HG03196 (cell line): ENCODE measurements around the gene SEC24D.
"Not testable (repeated sequence)": the region's sequence is repeated elsewhere in the genome, so short reads cannot be mapped to it uniquely, and the experiment has no call there.

ENCODE experiments used
- ATAC-seq: cut with Tn5 transposase; IDR thresholded peaks from one replicate; pipeline ENCODE4 v1.9.1; 2021; ENCODE audit not compliant: unreplicated experiment

The SEC24D gene, protein sequence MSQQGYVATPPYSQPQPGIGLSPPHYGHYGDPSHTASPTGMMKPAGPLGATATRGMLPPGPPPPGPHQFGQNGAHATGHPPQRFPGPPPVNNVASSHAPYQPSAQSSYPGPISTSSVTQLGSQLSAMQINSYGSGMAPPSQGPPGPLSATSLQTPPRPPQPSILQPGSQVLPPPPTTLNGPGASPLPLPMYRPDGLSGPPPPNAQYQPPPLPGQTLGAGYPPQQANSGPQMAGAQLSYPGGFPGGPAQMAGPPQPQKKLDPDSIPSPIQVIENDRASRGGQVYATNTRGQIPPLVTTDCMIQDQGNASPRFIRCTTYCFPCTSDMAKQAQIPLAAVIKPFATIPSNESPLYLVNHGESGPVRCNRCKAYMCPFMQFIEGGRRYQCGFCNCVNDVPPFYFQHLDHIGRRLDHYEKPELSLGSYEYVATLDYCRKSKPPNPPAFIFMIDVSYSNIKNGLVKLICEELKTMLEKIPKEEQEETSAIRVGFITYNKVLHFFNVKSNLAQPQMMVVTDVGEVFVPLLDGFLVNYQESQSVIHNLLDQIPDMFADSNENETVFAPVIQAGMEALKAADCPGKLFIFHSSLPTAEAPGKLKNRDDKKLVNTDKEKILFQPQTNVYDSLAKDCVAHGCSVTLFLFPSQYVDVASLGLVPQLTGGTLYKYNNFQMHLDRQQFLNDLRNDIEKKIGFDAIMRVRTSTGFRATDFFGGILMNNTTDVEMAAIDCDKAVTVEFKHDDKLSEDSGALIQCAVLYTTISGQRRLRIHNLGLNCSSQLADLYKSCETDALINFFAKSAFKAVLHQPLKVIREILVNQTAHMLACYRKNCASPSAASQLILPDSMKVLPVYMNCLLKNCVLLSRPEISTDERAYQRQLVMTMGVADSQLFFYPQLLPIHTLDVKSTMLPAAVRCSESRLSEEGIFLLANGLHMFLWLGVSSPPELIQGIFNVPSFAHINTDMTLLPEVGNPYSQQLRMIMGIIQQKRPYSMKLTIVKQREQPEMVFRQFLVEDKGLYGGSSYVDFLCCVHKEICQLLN

DNA sequence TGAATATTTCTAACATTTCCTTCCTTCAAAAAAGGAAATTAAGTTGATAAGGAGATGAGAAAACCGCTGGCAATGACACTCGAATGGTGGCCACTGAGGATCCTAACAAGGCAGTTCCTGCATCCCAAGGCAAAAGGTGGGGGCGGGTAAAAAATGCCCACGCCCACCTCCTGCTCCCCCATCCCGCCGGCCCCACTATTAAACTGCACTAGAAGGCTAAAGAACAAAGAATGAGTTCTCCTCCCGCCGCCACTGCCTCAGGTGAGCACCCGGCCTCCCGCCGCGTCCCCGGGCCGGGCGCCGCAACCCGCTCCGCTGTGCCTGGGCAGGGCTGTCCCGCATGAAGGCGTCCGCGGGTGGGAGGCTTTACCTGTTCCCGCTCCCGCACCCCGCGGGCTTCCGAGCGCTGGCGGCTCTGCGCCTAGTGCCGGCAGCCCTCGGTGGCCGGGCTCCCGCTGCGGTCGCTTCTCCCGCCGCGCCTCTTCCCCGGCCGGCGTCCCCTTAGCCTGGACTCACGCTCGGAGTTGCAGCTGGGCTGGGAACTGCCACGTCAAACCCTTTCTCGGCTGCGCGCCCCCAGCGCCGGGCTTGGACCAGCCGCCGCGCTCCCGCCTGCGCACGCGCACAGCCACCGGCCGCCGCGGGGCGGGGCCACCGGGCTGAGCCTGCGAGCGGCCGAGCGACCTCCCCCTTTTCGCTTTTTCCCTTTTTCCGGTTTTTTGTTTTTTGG, at the start of gene SEC24D:
Gene SEC24D (minus strand): TSS at position 556 of the 730 bp plus-strand sequence. CDS start 2,430 bp downstream, outside the sequence.
- ATAC-seq: peak; percentile 79

DNA sequence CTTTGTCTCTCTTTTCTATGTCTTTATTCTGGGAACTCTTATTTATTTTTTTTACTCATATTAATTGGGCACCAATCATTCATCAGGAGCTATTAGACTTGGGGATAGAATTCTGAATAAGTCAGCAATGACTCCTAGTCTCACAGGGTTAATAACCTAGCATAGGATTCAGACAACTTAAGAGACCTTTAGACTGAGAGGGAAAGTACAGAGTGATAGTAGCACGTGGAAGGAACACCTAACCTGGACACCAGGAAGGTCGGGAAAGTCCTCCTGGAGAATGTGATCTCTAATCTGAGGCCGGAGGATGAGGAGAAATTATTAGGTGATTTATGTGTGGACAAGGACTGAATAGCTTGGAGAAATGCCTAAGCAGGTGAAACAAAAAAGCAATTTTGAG, 48.8 kb upstream of the SEC24D start:
- no peak for ATAC-seq

GRCh38 chr4:118883861-118884260, 47.9 kb upstream of the SEC24D start:
- ATAC-seq: no peak

DNA sequence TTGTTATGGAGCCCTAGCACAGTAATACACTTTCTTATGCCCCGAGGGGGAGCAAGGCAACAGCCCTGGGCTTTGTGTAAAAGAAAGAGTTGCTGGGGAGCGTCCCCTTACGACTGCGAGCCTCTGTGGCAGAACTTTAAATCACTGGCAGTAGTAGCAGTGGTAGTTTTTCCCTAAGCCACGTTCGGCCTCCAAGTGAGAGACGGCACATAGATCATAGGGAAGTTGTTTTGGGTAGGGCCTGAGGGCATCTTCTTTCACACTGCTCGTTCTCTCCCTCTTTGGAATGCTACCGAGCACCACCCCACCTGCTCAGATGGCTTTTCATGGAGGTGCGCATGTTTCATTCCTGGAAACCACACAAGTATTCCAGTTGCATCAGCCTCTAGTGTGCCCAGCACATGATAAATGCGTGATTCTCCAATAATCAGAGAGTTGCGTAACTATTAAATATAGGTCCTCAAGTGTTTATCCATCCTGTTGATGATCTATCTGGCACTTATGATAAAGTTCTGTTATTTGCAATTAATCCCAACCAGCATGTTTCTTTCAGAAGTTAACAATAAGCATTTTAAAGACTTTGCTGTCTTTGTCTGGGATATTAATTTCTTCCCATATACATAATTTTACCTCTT, 45.7 kb upstream of the SEC24D start:
- no peak for ATAC-seq

DNA sequence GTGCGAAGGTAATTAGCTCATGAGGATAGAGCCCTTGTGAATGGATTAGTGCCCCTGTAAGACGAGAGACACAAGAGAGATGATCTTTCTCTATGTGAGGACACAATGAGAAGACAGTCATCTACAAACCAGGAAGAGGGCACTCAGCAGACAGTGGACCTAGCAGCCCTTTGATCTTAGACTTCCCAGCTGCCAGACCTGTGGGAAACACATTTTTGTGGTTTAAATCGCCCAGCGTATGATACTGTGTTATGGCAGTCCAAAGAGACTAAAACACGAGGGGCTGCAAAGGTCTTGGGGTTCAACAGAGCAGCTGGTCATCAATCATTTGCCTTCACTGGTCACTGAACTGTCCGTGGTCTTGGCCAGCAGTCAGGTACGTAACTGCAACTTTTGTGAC, 43.5 kb upstream of the SEC24D start:
- ATAC-seq: no peak

DNA sequence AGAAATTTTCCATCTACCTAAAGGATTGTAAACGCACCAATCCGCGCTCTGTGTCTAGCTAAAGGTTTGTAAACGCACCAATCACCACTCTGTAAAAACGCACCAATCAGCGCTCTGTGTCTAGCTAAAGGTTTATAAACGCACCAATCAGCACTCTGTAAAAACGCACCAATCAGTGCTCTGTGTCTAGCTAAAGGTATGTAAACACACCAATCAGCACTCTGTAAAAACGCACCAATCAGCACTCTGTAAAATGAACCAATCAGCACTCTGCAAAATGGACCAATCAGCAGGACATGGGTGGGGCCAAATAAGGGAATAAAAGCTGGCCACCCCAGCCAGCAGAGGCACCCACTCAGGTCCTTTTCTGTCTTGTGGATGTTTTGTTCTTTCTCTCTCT, 42.6 kb upstream of the SEC24D start:
- ATAC-seq: not testable (repeated sequence)

- no peak for ATAC-seq
Measured at GRCh38 chr4:118877797-118878196, 41.9 kb upstream of the SEC24D start.

- no peak for ATAC-seq
Measured at GRCh38 chr4:118872181-118872580, 36.3 kb upstream of the SEC24D start.

DNA sequence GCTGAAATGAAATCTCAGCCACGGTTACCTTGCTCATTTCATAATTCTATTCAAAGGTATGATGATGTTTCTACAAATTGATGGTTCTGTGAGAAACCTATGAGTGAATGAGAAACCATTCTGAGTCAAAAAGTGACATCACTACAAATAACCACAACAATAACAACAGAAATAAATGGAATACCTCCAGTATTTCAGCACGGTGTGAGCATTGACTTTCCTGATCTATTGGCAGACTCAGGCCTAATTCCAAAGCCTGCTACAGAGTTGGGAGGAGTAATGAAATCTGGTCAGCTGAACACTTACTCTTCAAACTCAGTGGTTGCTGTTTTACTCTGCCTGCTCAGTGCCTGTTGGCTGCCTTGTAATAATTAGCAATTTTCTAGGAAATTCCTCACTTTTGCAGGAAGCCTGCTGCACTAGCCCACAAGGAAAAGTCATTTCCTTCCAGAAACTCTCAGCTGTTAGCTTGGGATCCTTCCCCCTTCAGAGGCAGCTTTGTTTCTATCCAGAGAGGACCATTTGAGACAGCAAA, 33.9 kb upstream of the SEC24D start:
- no peak for ATAC-seq

DNA sequence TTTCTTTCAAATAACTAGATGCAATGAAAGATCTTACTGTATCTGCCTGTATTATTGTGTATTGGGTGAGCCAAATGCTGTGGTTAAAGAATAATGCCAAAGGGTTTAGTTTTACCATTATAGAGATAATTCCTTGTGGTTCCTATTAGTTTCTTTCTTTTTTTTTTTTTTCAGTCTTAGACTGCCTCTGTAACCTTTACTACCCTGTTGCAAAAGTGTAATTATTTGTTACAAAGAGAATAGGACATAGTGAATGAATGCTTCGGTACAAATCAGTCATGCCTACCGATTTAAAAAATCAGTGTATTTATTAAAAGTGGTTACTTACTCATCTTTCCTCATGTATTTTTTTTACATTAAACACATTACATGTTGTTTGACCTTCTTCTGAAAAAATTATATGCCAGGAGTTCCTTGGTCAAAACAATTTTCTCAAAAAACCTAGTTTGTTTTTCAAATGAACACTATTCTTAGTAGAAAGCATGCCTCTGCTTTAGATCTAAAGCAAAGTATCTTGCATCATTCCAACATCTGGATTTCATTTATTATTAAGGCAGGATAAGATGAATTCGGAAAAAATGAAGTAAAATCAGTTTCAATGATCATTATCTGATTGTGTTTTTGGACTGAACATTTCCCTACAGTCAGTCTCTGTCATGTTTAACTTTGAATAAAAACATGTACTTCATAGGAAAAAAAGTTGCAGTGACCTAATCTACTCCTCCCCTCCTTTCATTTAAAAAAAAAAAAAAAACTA, 31.6 kb upstream of the SEC24D start:
- no peak for ATAC-seq

- ATAC-seq: no peak
Measured at GRCh38 chr4:118866442-118866841, 30.5 kb upstream of the SEC24D start.

GRCh38 chr4:118865091-118865708, 29.3 kb upstream of the SEC24D start:
- ATAC-seq: no peak

- no peak for ATAC-seq
Measured at GRCh38 chr4:118858779-118859178, 22.9 kb upstream of the SEC24D start.

DNA sequence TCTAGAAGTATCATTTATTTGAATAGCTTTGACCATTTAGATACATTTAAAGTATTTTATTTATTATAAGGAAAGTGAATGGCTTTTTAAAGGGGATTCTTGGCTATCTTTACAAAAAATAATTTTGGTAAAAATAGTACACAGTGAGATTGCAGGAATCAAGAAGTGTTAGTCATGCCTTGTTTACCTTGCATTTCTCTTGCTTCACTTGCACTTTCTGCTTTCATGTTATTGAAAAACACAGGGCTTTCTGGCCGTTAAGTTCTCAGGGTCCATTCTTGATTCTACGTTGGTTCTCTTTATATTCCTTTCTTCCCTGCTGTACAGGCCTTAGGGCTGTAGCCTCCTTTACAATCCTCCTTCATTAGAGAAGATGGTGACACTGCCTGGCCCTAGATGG, 21.8 kb upstream of the SEC24D start:
- ATAC-seq: no peak

DNA sequence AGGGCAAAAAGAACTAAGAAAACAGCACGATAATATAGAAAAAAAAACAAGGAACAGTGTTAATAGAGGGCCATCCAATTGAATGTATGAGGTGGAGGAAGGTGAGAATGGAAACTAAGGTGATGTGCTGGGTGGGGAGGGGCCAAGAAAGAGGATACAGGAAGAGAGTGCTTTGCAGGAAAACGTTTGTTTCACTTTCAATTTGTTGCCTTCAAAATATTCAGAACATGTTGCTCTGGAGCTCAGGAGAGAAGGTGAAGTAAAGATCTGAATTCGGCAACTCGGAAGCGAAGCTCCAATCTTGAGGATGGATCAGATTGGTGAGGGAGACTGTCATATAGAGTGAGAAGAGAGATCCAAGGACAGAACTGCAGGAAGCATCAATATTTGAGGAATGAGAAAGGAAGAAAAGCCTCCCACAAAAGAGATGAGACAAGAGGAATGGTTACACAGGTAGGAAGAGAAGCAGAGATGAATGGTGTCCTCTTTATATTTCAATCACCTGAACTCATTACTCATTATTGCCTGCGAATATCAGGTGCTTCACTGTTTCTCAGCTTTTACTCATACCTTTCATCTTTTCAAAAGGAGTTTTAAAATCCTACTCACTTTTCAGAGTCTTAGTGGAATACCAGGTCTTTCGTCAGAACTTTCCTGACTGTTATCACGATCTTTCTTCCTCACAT, 14.7 kb upstream of the SEC24D start:
- ATAC-seq: no peak

DNA sequence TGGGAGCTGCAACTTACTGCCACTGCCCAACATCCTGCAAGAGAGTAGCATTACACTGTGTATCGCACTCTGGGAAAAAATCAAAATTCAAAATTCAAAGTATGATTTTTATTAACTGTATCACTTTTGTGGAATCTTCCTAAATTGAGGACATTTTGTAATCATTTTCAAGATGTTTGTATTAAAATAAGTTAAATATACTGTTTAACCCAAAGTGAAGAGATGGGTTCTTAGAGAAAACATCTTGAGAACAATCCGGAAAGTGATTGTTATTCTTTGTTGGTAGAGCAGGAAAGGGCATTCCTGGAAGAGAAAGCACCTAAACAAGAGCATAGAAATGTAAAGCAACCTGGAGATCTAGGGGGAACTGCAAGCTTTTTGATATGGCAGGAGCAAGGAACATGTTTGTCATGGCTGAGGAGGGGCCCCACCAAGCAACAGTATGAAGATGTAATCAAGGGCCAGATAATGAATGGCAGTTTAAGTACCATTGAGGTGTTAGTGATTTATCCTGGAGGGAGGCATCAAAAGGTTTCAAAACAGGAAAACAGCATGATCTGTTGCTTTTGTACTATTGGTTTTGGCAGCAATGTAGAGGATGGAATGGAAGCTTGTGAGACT, 14.1 kb upstream of the SEC24D start:
- ATAC-seq: no peak

DNA sequence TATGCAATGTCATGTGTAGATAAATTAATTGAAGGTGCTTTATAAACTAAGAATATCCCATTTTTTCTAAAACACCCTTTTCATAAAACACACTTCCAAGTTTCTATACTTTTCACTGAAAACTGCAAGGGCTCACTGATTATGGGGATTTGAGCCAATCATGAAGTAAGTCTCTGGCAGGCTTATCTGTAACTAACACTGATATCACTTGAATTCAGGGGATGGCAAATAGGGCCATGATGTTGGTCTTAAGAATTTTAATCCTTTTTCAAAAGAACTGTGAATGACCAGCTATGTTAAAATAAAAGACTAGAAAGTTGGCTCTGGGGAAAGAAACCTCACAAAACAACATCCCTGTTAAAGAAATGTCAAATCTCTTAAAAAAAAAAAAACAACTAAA, 13.0 kb upstream of the SEC24D start:
- no peak for ATAC-seq

GRCh38 chr4:118848242-118848641, 12.3 kb upstream of the SEC24D start:
- ATAC-seq: no peak
